Measurements from ENCODE around the gene KLHL22.

DNA sequence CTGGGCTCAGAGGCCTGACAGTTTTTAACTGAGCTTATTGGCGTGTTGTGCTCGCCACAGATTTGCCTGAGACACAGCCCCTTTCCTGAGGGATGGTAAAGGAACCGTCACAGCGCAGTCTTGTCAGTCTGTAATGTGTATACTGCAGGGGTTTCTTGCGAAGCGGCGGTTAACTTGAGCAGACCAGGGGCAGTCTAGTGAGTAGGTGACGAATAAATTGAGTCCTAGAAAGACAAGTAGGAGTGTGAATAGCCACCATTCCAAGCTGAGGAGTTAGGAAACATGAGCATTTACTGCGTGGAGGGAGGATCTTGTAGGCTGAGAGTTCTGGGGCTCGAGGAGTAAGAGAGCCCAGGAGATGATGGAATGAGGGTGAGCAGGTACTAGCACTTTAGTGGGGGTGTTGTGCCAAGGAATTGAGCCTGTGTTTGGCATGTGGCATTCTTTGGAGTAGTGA lies 13.2 kb upstream of the KLHL22 start:
- TF ChIP-seq, protein P1, sequence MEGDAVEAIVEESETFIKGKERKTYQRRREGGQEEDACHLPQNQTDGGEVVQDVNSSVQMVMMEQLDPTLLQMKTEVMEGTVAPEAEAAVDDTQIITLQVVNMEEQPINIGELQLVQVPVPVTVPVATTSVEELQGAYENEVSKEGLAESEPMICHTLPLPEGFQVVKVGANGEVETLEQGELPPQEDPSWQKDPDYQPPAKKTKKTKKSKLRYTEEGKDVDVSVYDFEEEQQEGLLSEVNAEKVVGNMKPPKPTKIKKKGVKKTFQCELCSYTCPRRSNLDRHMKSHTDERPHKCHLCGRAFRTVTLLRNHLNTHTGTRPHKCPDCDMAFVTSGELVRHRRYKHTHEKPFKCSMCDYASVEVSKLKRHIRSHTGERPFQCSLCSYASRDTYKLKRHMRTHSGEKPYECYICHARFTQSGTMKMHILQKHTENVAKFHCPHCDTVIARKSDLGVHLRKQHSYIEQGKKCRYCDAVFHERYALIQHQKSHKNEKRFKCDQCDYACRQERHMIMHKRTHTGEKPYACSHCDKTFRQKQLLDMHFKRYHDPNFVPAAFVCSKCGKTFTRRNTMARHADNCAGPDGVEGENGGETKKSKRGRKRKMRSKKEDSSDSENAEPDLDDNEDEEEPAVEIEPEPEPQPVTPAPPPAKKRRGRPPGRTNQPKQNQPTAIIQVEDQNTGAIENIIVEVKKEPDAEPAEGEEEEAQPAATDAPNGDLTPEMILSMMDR (IDR thresholded peaks at IDR 0.05; ENCODE audit: low read depth, low read length, missing input control) = no peak
- TF ChIP-seq TAF1 (conservative IDR thresholded peaks at IDR 0.05) (no peak), SP1 (IDR thresholded peaks at IDR 0.05) (no peak), RAD21 (IDR thresholded peaks at IDR 0.05) (no peak), GABPA (IDR thresholded peaks at IDR 0.05 in 1 of 2, conservative IDR thresholded peaks at IDR 0.05 in 1 of 2) (no peak), RXRA (IDR thresholded peaks at IDR 0.05) (no peak), YY1 (IDR thresholded peaks at IDR 0.05) (no peak), EGR1 (IDR thresholded peaks at IDR 0.05; ENCODE audit: low read depth in 2 of 2) (no peak), HNF4G (IDR thresholded peaks at IDR 0.05) (no peak), HNF4A (conservative IDR thresholded peaks at IDR 0.05) (no peak)
- TF ChIP-seq, protein P2, sequence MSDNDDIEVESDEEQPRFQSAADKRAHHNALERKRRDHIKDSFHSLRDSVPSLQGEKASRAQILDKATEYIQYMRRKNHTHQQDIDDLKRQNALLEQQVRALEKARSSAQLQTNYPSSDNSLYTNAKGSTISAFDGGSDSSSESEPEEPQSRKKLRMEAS (IDR thresholded peaks at IDR 0.05) = no peak
- TF ChIP-seq, protein P3, sequence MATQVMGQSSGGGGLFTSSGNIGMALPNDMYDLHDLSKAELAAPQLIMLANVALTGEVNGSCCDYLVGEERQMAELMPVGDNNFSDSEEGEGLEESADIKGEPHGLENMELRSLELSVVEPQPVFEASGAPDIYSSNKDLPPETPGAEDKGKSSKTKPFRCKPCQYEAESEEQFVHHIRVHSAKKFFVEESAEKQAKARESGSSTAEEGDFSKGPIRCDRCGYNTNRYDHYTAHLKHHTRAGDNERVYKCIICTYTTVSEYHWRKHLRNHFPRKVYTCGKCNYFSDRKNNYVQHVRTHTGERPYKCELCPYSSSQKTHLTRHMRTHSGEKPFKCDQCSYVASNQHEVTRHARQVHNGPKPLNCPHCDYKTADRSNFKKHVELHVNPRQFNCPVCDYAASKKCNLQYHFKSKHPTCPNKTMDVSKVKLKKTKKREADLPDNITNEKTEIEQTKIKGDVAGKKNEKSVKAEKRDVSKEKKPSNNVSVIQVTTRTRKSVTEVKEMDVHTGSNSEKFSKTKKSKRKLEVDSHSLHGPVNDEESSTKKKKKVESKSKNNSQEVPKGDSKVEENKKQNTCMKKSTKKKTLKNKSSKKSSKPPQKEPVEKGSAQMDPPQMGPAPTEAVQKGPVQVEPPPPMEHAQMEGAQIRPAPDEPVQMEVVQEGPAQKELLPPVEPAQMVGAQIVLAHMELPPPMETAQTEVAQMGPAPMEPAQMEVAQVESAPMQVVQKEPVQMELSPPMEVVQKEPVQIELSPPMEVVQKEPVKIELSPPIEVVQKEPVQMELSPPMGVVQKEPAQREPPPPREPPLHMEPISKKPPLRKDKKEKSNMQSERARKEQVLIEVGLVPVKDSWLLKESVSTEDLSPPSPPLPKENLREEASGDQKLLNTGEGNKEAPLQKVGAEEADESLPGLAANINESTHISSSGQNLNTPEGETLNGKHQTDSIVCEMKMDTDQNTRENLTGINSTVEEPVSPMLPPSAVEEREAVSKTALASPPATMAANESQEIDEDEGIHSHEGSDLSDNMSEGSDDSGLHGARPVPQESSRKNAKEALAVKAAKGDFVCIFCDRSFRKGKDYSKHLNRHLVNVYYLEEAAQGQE (IDR thresholded peaks at IDR 0.05) = no peak
- TF ChIP-seq, protein P4, sequence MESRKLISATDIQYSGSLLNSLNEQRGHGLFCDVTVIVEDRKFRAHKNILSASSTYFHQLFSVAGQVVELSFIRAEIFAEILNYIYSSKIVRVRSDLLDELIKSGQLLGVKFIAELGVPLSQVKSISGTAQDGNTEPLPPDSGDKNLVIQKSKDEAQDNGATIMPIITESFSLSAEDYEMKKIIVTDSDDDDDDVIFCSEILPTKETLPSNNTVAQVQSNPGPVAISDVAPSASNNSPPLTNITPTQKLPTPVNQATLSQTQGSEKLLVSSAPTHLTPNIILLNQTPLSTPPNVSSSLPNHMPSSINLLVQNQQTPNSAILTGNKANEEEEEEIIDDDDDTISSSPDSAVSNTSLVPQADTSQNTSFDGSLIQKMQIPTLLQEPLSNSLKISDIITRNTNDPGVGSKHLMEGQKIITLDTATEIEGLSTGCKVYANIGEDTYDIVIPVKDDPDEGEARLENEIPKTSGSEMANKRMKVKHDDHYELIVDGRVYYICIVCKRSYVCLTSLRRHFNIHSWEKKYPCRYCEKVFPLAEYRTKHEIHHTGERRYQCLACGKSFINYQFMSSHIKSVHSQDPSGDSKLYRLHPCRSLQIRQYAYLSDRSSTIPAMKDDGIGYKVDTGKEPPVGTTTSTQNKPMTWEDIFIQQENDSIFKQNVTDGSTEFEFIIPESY (IDR thresholded peaks at IDR 0.05) = no peak
- TF ChIP-seq, protein P5, sequence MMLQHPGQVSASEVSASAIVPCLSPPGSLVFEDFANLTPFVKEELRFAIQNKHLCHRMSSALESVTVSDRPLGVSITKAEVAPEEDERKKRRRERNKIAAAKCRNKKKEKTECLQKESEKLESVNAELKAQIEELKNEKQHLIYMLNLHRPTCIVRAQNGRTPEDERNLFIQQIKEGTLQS (IDR thresholded peaks at IDR 0.05) = no peak

Measured in liver (tissue), 3 donors.